ENCODE results near the gene HMCES.

Gene HMCES

DNA sequence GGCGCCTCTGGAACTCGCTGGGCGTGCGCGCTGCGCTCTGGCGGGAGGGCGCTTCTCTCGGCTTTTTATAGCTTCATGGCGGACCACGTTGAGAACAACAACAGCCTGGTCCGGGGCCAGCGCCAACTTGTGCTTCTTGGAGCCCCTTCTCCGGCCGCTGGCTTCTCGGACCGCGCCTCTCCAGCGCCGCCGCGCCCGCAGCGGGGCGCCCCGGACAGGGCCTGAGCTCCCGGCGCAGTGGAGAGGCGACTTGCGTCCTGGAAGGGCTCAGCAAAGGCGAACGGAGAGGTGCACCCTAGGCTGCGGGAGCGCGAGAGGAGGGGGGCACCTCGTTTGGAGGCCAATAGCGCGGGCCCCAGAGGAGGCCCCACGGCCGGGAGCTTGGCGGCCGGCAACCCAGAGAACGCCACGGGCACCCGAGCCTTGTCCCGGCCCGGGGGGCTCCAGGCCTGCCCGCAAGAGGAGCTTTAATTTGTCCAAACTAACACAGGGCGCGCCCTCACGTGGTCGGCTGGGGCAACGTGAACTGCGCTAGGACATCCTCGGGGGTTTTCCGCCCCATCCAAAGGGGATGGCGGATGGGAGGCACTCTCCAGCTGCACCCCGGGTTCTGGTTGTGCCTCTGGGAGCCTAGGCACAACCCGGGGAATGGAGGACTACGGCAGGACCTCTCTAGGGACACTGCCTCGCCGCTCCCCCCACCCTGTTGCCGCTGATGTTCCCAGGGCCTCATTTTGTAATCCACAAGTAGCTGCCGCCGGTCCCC lies 37.8 kb downstream of the HMCES start:
- peak; percentile 89 to 95 for DNase-seq
- peak; percentile 99 for TF ChIP-seq POLR2A (IDR thresholded peaks at IDR 0.05; ENCODE audit: low read length)
- no peak for TF ChIP-seq GATA1 (IDR thresholded peaks at IDR 0.05; ENCODE audit: low read depth, low read length)

DNA sequence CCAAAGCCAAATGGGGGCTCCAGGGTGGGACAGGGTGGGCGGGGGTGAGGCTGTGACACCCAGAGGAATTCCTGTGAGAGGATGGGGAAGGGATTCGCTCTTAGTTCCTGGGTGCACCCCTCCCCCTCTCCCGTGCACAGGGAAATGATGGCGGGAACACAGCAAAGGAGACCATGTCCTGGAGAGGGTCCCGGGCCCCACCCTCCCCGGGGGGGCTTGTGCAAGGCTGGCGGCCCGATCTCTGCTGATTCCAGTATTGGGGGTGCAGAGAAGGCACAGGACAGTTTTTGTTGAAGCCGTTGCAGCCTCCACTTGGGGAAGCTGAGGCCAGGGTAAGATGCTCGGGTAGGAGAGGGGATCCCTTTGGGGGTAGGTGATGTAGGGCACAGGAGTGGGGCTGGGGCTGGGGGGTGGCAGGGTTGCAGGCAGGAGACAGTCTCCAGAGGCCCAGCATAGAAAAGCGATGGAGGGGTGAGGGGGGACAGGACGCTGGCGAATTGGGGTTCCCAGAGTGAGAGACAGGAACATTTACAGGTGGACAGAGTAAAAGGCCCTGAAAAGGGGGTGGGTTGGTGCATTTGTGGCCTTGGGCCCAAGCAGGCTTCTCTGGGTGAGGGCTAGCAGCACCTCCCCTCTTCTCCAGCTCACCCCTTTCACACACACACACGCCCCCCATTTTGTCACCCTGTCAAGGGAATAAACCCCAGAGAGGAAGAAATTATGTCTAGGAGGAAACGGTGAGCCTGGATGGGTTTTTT lies 38.5 kb downstream of the HMCES start:
- no peak for DNase-seq
- TF ChIP-seq GATA1 (IDR thresholded peaks at IDR 0.05; ENCODE audit: low read depth, low read length) (no peak), POLR2A (IDR thresholded peaks at IDR 0.05; ENCODE audit: low read length) (no peak)

DNA sequence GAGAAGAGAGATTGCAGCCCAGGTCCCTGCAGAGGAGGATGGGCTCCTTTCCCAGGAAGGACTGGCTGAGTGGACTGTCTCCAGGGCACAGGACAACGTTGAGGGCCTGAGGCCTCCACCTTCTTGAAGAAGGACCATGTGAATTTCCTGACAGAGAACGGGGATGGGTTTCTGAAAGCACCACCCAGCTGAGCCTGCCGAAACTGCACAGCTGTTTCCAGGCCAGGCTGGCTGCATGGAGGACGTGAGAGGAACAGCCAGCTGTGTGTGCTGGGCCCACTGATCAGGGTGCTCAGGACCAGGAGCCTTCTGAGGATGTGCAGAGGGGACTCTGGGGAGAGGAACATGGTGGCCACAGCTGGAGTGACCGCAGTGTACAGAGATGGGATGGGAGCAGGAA lies 39.2 kb downstream of the HMCES start:
- no peak for TF ChIP-seq GATA1 (IDR thresholded peaks at IDR 0.05; ENCODE audit: low read depth, low read length)
- no peak for TF ChIP-seq POLR2A (IDR thresholded peaks at IDR 0.05; ENCODE audit: low read length)
- no peak for DNase-seq

DNA sequence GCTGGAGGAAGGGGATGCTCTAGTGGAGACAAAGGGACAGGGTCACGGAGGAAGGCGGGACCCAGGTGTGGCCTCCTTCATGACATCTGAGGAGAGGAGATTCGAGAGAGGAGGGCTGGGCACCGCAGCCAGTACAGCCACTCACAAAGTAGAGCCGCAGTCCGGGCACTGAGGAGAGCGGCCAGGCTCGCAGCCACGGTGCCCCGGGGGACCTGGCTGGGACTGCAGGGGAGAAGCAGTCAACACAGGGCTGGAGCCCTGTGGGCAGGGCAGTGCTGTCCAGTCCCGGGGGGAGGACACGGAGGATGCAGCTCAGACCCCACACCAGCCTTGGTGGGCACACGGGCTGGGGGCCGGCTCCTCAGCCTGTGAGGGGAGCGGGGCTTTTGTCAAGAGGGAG lies 40.3 kb downstream of the HMCES start:
- DNase-seq = no peak
- TF ChIP-seq POLR2A (IDR thresholded peaks at IDR 0.05; ENCODE audit: low read length) (no peak), GATA1 (IDR thresholded peaks at IDR 0.05; ENCODE audit: low read depth, low read length) (no peak)

DNA sequence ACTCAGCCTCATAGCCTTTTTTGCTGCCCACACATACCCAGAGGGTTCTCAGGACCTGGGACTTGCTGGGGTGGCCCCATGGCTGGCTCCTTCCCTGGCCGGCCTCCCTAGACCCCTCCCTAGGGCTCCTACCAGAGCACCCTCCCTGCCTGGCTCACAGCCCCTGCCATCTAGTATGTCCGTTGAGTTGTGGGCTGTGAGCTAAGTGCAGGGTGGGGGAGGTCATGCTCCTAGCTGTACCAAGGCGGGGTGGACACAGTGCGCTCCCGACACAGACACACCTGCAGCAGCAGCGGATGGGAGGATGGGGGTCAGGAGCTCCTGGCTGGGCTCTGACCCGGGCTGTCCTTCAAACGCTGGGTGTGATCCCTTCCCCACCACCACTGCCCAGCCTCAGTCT lies 41.6 kb downstream of the HMCES start:
- DNase-seq = no peak
- TF ChIP-seq GATA1 (IDR thresholded peaks at IDR 0.05; ENCODE audit: low read depth, low read length) = no peak
- TF ChIP-seq POLR2A (IDR thresholded peaks at IDR 0.05; ENCODE audit: low read length) = no peak

DNA sequence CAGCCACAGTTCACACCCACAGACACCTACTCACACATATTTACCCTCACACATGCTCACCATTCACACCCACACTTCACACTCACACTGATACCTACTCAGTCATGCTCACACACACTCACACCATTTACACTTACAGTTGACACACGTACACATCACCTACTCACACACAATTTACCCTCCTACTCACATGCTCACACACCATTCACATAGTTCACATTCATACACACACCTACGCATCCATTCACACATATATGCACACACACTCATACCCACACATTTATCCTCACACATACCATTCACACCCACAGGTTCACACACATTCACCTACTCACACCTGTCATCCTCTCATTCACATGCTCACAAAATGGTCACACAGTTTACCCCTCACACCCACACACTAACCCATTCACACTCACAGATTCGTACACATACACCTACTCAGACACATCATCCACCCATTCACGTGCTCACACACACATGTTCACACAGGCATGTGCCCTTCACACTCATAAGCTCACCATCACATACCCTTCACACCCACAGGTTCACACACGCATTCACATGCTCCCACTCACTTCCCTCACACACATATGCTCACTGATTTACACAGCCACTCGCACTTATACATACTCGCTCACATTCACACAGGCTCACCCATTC lies 42.3 kb downstream of the HMCES start:
- TF ChIP-seq POLR2A (IDR thresholded peaks at IDR 0.05; ENCODE audit: low read length) (peak; percentile 24), GATA1 (IDR thresholded peaks at IDR 0.05; ENCODE audit: low read depth, low read length) (no peak)
- DNase-seq = no peak

DNA sequence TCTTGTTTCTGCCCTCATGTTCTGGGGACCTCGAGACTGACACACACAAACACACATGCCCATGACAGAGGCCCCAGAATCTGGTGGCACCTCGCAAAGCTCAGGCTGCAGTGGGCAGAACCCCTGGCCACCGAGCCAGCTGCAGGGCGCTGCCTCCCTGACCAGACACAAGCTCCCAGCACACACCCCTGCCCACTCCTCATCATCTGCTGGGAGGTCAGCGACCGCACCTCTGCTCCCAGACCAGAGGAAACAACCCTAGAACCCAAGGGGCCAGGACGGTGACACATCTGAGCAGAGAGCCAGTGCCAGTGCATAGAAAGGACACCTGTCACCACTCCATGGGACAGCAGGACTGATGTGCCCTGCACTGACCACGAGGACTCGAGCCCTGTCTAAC lies 43.2 kb downstream of the HMCES start:
- no peak for TF ChIP-seq POLR2A (IDR thresholded peaks at IDR 0.05; ENCODE audit: low read length)
- no peak for TF ChIP-seq GATA1 (IDR thresholded peaks at IDR 0.05; ENCODE audit: low read depth, low read length)
- DNase-seq = no peak

DNA sequence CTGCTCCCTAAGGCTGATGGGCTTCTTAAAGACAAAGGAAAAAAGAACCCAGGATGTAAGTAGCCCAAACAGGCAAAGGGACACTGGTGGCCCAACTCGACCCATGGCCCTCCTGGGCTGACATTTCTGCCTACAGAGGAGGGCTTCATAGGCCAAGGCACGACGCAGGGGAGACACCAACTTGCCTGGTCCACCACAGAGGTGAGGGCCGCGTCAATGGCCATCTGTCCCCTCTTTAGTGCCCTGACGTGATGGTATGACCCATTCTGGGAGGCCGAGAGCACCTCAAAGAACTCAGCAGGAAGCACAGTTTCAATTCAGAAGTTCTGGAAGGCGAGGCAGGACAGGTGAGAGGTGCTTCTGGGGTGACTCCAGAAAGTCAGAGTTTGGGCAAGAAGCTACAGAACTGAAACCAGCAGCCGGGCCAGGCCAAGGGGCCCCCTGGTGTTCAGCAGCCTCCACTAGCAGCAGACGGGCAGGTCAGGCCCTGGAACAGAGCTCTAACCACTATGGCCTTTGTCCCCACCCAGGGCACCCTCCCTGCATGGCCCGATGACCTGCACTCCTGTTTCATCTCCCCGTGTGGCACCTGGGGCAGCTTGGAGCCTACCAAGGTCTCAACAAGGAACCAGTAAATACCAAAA lies 45.1 kb downstream of the HMCES start:
- peak; percentile 30 to 39 for DNase-seq

DNA sequence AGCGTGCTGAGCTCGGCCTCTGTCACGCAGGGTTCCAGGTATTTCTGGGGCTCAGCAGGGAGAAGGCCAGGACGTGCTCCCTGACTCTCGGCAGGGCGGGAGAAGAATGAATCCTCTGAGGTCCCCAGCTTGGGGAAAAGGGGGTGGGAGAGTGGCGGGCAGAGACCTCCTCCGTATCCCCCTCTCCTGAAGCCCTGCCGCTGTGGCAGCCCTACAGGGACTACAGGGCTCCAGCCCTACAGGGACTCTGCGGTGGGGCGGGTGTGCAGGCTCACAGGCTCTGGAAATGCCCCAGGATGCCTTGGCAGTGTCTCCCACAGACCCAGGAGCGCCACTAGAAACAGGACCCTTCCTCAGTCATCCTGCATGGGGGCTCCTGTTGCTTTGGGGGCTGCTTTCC lies 46.2 kb downstream of the HMCES start:
- TF ChIP-seq POLR2A (IDR thresholded peaks at IDR 0.05; ENCODE audit: low read length) (no peak), GATA1 (IDR thresholded peaks at IDR 0.05; ENCODE audit: low read depth, low read length) (no peak)
- DNase-seq = no peak

More for the DNA sequence above, 45.1 kb downstream of the HMCES start:
- TF ChIP-seq GATA1 (IDR thresholded peaks at IDR 0.05; ENCODE audit: low read depth, low read length) (no peak), POLR2A (IDR thresholded peaks at IDR 0.05; ENCODE audit: low read length) (no peak)

DNA sequence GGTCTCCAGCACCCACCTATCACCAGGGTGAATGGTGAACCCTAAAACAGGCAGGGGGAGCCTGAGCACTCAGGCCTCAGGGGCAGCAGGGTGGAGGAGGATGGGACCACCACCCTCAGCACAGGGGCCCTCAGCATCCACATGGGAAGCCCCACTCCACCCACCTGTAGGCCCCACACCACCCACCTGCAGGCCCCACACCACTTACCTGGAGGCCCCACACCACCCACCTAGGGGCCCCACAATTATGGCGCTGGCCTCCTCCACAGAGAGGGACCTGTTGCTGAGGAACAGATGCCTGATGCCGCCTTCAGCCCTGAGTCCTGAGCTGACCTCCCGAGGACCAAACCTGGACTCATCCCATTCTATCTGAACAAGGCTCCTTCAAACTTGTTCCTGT lies 46.7 kb downstream of the HMCES start:
- no peak for DNase-seq
- TF ChIP-seq GATA1 (IDR thresholded peaks at IDR 0.05; ENCODE audit: low read depth, low read length) (no peak), POLR2A (IDR thresholded peaks at IDR 0.05; ENCODE audit: low read length) (no peak)

DNA sequence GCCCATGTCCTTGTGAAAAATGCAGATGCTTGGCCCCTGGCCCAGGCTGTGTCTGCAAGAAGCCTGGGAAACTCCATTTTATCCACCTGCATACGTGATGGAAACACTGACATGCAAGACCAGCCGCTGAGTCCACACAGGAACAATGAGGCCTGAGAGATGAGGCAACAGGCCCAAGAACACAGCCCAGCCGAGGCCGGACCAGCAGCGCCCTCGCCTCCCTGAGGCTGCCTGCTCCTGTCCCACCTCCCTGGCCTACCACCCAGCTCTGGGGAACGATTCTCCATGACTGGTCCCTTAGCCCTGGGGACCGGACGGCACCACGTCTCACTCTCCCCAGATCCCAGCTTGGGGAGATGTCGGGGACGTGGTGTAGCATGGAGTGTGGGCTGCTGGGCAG lies 47.5 kb downstream of the HMCES start:
- no peak for DNase-seq

DNA sequence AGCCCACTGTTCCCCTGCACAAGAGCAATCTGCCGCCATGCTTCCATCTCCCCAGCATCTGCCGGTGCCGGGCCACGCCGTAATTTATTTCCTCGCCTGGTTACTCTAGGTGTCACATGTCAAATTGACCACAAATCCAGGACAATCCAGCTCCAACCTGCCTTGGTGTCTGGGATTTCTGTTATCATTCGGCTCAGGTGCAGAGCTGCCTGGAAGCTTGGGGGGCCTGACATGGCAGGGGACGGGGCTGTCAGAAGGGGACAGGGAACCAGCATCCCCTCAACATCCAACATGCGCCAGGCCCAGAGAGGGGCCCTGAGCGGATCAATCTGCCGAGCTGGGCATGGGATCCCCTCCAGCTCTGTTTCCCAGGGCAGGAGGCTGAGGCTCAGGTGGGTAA lies 47.9 kb downstream of the HMCES start:
- TF ChIP-seq GATA1 (IDR thresholded peaks at IDR 0.05; ENCODE audit: low read depth, low read length) (no peak), POLR2A (IDR thresholded peaks at IDR 0.05; ENCODE audit: low read length) (no peak)
- DNase-seq = no peak

More for the DNA sequence above, 47.5 kb downstream of the HMCES start:
- TF ChIP-seq GATA1 (IDR thresholded peaks at IDR 0.05; ENCODE audit: low read depth, low read length) (no peak), POLR2A (IDR thresholded peaks at IDR 0.05; ENCODE audit: low read length) (no peak)

DNA sequence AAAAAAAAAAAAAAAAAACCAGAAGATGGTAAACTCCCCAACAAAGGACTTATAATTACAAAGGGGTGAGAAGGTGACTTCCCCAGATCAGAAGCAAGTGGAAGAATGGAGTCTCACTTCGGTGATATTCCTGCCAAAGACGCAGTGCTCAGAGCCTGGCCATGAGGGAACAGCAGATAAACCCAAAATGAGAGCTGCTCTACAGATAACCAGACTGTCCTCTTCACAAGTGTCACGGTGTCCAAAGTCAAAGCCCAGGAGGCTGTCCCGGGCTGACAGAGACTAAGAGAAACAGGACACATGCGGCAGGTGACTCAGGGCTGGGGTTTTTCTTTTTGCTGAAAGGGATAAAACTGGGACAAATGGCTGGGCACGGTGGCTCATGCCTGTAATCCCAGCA lies 48.8 kb downstream of the HMCES start:
- DNase-seq = peak; percentile 80 to 89
- TF ChIP-seq GATA1 (IDR thresholded peaks at IDR 0.05; ENCODE audit: low read depth, low read length) (peak; percentile 40), POLR2A (IDR thresholded peaks at IDR 0.05; ENCODE audit: low read length) (no peak)

DNA sequence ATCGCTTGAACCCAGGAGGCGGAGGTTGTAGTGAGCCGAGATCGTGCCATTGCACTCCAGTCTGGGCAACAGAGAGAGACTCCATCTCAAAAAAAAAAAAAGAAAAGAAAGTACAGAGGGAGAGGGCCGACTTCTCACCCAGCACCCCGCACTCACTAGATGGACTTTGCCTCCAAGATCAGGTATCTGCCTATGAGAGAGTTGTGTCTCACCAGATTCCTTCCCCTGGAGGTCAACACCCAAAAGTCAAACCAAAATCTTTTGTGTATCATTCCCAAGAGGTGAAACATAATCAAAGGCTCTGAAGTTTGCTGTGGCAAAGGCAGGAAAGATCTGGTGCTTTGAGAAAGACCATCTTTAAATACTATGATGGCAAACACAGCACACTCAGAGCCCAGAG lies 51.2 kb downstream of the HMCES start:
- no peak for TF ChIP-seq GATA1 (IDR thresholded peaks at IDR 0.05; ENCODE audit: low read depth, low read length)
- TF ChIP-seq POLR2A (IDR thresholded peaks at IDR 0.05; ENCODE audit: low read length) = no peak
- no peak for DNase-seq

Data from erythroblast (primary cell).